NB4 (cell line): ENCODE data around the gene ETV5.

Experiments used
- CTCF ChIP-seq: IDR thresholded peaks from one replicate; pipeline ENCODE4 v1.5.1; 2012; ENCODE audit warnings: low read depth, low read length
- POLR2A ChIP-seq: IDR thresholded peaks from 2 replicates; pipeline ENCODE4 v1.6.1; 2011; ENCODE audit warnings: mild to moderate bottlenecking; ENCODE audit not compliant: insufficient read length; ENCODE audit errors: extremely low read depth

- no peak for TF ChIP-seq CTCF
- TF ChIP-seq POLR2A, result no peak
These were observed 20.3 kb upstream of the ETV5 start for GRCh38 chr3:186129206-186129605.
